GM18867 (cell line): ENCODE measurements around the gene GEMIN7.
"Not testable (repeated sequence)": the region's sequence is repeated elsewhere in the genome, so short reads cannot be mapped to it uniquely, and the experiment has no call there.

ENCODE experiments used
- ATAC-seq: cut with Tn5 transposase; IDR thresholded peaks from one replicate; pipeline ENCODE4 v1.9.1; 2021; ENCODE audit warnings: mild to moderate bottlenecking, moderate library complexity; ENCODE audit not compliant: unreplicated experiment

The GEMIN7 gene

GRCh38 chr19:45102481-45102880 is 23.4 kb downstream of the GEMIN7 start:
- no peak for ATAC-seq

- ATAC-seq: no peak
Measured at GRCh38 chr19:45103156-45103507, 24.1 kb downstream of the GEMIN7 start.

- ATAC-seq: no peak
Measured at GRCh38 chr19:45103508-45104319, 24.7 kb downstream of the GEMIN7 start.

- no peak for ATAC-seq
Measured at GRCh38 chr19:45104658-45105349, 25.7 kb downstream of the GEMIN7 start.

- ATAC-seq: not testable (repeated sequence)
Measured at GRCh38 chr19:45106363-45106762, 27.3 kb downstream of the GEMIN7 start.

- ATAC-seq: no peak
Measured at GRCh38 chr19:45107621-45108150, 28.6 kb downstream of the GEMIN7 start.

GRCh38 chr19:45110851-45111266 is 31.8 kb downstream of the GEMIN7 start:
- no peak for ATAC-seq

GRCh38 chr19:45112111-45112827 is 33.2 kb downstream of the GEMIN7 start:
- ATAC-seq: no peak

- ATAC-seq: no peak
Measured at GRCh38 chr19:45113628-45114027, 34.6 kb downstream of the GEMIN7 start.

GRCh38 chr19:45114116-45114515 is 35.1 kb downstream of the GEMIN7 start:
- ATAC-seq: no peak

- no peak for ATAC-seq
Measured at GRCh38 chr19:45115809-45116615, 37.0 kb downstream of the GEMIN7 start.

- ATAC-seq: no peak
Measured at GRCh38 chr19:45117167-45117594, 38.1 kb downstream of the GEMIN7 start.

GRCh38 chr19:45117671-45118070 is 38.6 kb downstream of the GEMIN7 start:
- no peak for ATAC-seq

- ATAC-seq: no peak
Measured at GRCh38 chr19:45118106-45118505, 39.0 kb downstream of the GEMIN7 start.

- ATAC-seq: not testable (repeated sequence)
Measured at GRCh38 chr19:45118591-45119355, 39.7 kb downstream of the GEMIN7 start.

GRCh38 chr19:45119582-45119981 is 40.5 kb downstream of the GEMIN7 start:
- no peak for ATAC-seq

GRCh38 chr19:45121827-45122345 is 42.8 kb downstream of the GEMIN7 start:
- no peak for ATAC-seq

GRCh38 chr19:45122832-45123231 is 43.8 kb downstream of the GEMIN7 start:
- ATAC-seq: no peak

GRCh38 chr19:45123440-45123850 is 44.4 kb downstream of the GEMIN7 start:
- no peak for ATAC-seq

- ATAC-seq: no peak
Measured at GRCh38 chr19:45124021-45124420, 45.0 kb downstream of the GEMIN7 start.
